PC-9 (cell line): ENCODE measurements around the gene TMED4. TPM values are rescaled to one million over a fixed set of nuclear protein-coding genes. Genes with fewer than 3 reads are reported as not detected.

Experiments
- BruUV-seq: library from RNA; stranded (reverse); fragments of 400-500 nt; replicated peaks from 2 replicates; lab custom pipeline; 2021; lab: Mats Ljungman, UMichigan
- CTCF ChIA-PET: fragments of 300-600 bp; sonication (Branson Sonifier 250); formaldehyde crosslinking; loops from one replicate; lab custom pipeline; 2022; ENCODE audit warnings: antibody characterized with exemption; lab: Charles Lee
- POLR2A ChIA-PET: fragments of 300-600 bp; sonication (Branson Sonifier 250); formaldehyde crosslinking; loops from one replicate; lab custom pipeline; 2022; ENCODE audit warnings: antibody characterized with exemption; ENCODE audit not compliant: unreplicated experiment; lab: Charles Lee
- DNase-seq, 2 experiments: peaks; one replicate each; pipeline versions ENCODE4 v3.0.0 to v3.0.0-alpha.2; 2015 to 2022; ENCODE audit warnings: mixed read lengths in 1 of 2
- H2AFZ ChIP-seq: fragments of 200-600 bp; sonication (generic); 2 replicates; pipeline ENCODE4 v1.8.1; 2017; ENCODE audit warnings: antibody characterized with exemption
- H3F3A ChIP-seq: fragments of 200-600 bp; sonication (generic); 2 replicates; pipeline ENCODE4 v1.8.1; 2017; ENCODE audit warnings: antibody characterized with exemption, mild to moderate bottlenecking, low read depth; ENCODE audit not compliant: insufficient read depth
- H3K27ac ChIP-seq: fragments of 200-600 bp; sonication (generic); 2 replicates; pipeline ENCODE4 v1.6.1; 2016; ENCODE audit warnings: mixed run types
- H3K27me3 ChIP-seq: fragments of 200-600 bp; sonication (generic); 2 replicates; pipeline ENCODE4 v1.6.1; 2016; ENCODE audit warnings: low read depth, mixed run types; ENCODE audit not compliant: insufficient read depth
- H3K36me3 ChIP-seq: fragments of 200-600 bp; sonication (generic); 2 replicates; pipeline ENCODE4 v1.6.1; 2016; ENCODE audit warnings: low read depth, mixed run types
- H3K4me1 ChIP-seq: fragments of 200-600 bp; sonication (generic); replicated peaks from 2 replicates; pipeline ENCODE4 v1.6.1; 2016; ENCODE audit warnings: mixed run types; ENCODE audit not compliant: insufficient read depth
- H3K4me2 ChIP-seq: fragments of 200-600 bp; sonication (generic); 2 replicates; pipeline ENCODE4 v1.6.1; 2017; ENCODE audit warnings: mixed run types
- H3K4me3 ChIP-seq: fragments of 200-600 bp; sonication (generic); 2 replicates; pipeline ENCODE4 v1.6.1; 2016; ENCODE audit warnings: mixed run types
- H3K79me2 ChIP-seq: fragments of 200-600 bp; sonication (generic); 2 replicates; pipeline ENCODE4 v1.6.1; 2017; ENCODE audit warnings: low read depth, mixed run types
- H3K9me2 ChIP-seq: fragments of 200-600 bp; sonication (generic); 2 replicates; pipeline ENCODE4 v1.8.1; 2017; ENCODE audit warnings: mild to moderate bottlenecking; ENCODE audit not compliant: insufficient read depth
- H3K9me3 ChIP-seq: fragments of 200-600 bp; sonication (generic); 2 replicates; pipeline ENCODE4 v1.8.1; 2016; ENCODE audit warnings: low read depth; ENCODE audit not compliant: insufficient read depth
- H4K20me1 ChIP-seq: fragments of 200-600 bp; sonication (generic); 2 replicates; pipeline ENCODE4 v1.8.1; 2017; ENCODE audit not compliant: insufficient read depth
- EZH2 ChIP-seq: fragments of 200-600 bp; sonication (generic); IDR thresholded peaks from 2 replicates; pipeline ENCODE4 v1.8.0; 2017; ENCODE audit warnings: antibody characterized with exemption, low read depth
- intact Hi-C: fragments of 100-400 bp; cut with micrococcal nuclease; formaldehyde crosslinking; loops from one replicate; pipeline ENCODE4 v1.10.0; 2022; ENCODE audit not compliant: unreplicated experiment
- total RNA-seq: library from RNA; stranded (reverse); gene quantifications from 2 replicates; pipeline ENCODE4 v1.2.3, GENCODE V29; 2021
- TF ChIP-seq, protein P1 (sequence below): fragments of 200-600 bp; sonication (generic); conservative IDR thresholded peaks from 2 replicates; pipeline ENCODE4 v1.6.1; 2017; ENCODE audit warnings: mixed run types, antibody characterized with exemption, mild to moderate bottlenecking, moderate library complexity

The TMED4 gene
- total RNA-seq, 1 experiment from 2014 or later = 134 TPM

DNA sequence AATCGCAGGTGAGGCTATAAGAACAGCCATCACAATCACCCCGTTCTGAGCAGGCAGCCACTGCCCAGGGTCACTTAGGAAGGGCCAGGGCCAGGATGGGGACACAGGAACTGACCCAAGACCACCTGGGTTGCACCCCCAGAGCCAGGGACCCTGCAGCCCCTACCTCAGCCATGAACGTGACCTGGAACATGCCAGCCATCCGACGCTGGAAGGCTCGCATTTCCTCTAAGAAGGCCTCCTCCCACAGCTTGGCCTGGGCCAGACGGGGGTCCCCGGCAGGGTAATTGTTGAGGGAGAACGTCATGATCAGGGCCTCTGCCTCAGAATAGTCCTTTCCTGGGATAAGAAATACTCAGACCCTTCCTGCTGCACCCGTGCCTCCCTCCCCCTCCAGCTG is 45.9 kb downstream of the TMED4 start:
- Histone ChIP-seq H3K4me3 (no peak overlapping the region), H3K4me1 (no peaks in the 10 kb centered on the region), H3K27ac (no peak overlapping the region), H2AFZ (no peak overlapping the region), H3K9me2 (no peaks in the 10 kb centered on the region), H3F3A (no peaks in the 10 kb centered on the region), H3K9me3 (no peaks in the 10 kb centered on the region), H3K4me2 (no peak overlapping the region), H3K79me2 (no peaks in the 10 kb centered on the region), H4K20me1 (no peaks in the 10 kb centered on the region), H3K36me3 (no peaks in the 10 kb centered on the region), H3K27me3 (no peaks in the 10 kb centered on the region)
- ChIA-PET CTCF (no interaction called here), POLR2A (no interaction called here)
- no TSS peak for BruUV-seq
- intact Hi-C loops = no loop called here
- no peak for TF ChIP-seq EZH2
- TF ChIP-seq, protein P1, sequence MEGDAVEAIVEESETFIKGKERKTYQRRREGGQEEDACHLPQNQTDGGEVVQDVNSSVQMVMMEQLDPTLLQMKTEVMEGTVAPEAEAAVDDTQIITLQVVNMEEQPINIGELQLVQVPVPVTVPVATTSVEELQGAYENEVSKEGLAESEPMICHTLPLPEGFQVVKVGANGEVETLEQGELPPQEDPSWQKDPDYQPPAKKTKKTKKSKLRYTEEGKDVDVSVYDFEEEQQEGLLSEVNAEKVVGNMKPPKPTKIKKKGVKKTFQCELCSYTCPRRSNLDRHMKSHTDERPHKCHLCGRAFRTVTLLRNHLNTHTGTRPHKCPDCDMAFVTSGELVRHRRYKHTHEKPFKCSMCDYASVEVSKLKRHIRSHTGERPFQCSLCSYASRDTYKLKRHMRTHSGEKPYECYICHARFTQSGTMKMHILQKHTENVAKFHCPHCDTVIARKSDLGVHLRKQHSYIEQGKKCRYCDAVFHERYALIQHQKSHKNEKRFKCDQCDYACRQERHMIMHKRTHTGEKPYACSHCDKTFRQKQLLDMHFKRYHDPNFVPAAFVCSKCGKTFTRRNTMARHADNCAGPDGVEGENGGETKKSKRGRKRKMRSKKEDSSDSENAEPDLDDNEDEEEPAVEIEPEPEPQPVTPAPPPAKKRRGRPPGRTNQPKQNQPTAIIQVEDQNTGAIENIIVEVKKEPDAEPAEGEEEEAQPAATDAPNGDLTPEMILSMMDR = no peak
- no peak for DNase-seq

- H3K9me3 ChIP-seq = no peaks in the 10 kb centered on the region
- H3K27me3 ChIP-seq = no peaks in the 10 kb centered on the region
- no peak overlapping the region for H3K27ac ChIP-seq
- no peak for DNase-seq
- no peaks in the 10 kb centered on the region for H3K9me2 ChIP-seq
- H4K20me1 ChIP-seq = no peaks in the 10 kb centered on the region
- H3K4me3 ChIP-seq = no peak overlapping the region
- CTCF ChIA-PET = interaction anchor here (0.7 to 1.5 kb wide), 2 partner anchors 45 to 157 kb away, joined by 5 to 6 read pairs; partner anchors contain the start of gene NUDCD3
- no TSS peak for BruUV-seq
- H3F3A ChIP-seq = no peaks in the 10 kb centered on the region
- POLR2A ChIA-PET = interaction anchor here (0.6 kb wide), 1 partner anchor 178 kb away, joined by 8 read pairs; no protein-coding TSS in a partner anchor
- H3K79me2 ChIP-seq = no peaks in the 10 kb centered on the region
- no peaks in the 10 kb centered on the region for H3K36me3 ChIP-seq
- no peaks in the 10 kb centered on the region for H3K4me1 ChIP-seq
- H2AFZ ChIP-seq = no peak overlapping the region
- TF ChIP-seq, protein P1 = no peak
- no peak for TF ChIP-seq EZH2
- intact Hi-C loops = no loop called here
- H3K4me2 ChIP-seq = no peak overlapping the region
Observed at GRCh38 chr7:44535348-44536064, 46.5 kb downstream of the TMED4 start.

DNA sequence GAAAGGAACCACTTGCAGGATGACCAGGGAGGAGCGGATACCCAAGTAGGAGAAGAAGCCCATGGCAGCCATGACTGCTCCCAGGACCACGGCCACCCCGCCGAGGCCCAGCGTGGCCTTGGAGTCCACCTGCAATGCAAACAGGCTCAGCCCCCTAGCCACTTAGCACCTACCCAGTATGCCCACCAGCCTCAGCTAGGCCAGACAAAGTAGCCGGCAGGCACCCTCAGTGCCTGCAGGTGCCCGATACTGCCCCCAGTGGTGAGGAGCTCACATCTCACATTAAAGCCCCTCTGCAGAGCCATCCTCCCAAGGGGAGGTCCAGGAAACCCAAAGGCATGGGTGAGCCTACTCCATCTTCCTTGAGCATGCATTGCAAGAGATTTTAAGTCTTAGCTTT is 47.5 kb downstream of the TMED4 start:
- Histone ChIP-seq H3K9me2 (no peaks in the 10 kb centered on the region), H3K9me3 (no peaks in the 10 kb centered on the region), H2AFZ (no peak overlapping the region), H3K4me2 (no peak overlapping the region), H4K20me1 (no peaks in the 10 kb centered on the region), H3K27me3 (no peaks in the 10 kb centered on the region), H3K36me3 (no peaks in the 10 kb centered on the region), H3K27ac (no peak overlapping the region), H3K4me3 (no peak overlapping the region), H3K4me1 (no peaks in the 10 kb centered on the region), H3K79me2 (no peaks in the 10 kb centered on the region), H3F3A (no peaks in the 10 kb centered on the region)
- ChIA-PET POLR2A (interaction anchor here (0.6 to 0.7 kb wide), 2 partner anchors 179 to 1202 kb away, joined by 4 to 8 read pairs; no protein-coding TSS in a partner anchor), CTCF (interaction anchor here (0.6 to 1.5 kb wide), 2 partner anchors 39 to 44 kb away, joined by 3 to 6 read pairs; partner anchors contain the start of genes DDX56 and NUDCD3)
- TF ChIP-seq, protein P1 = peak; percentile 89
- no peak for TF ChIP-seq EZH2
- DNase-seq = peak in 1 of 2 experiments; percentile 47
- BruUV-seq = no TSS peak
- intact Hi-C loops = no loop called here
